Right lobe of liver (tissue), 6 donors: ENCODE data around the gene VAMP8. TPM values are rescaled to one million over a fixed set of nuclear protein-coding genes. Genes with fewer than 3 reads are reported as not detected.

Source experiments
- ATAC-seq, 4 donors: fragments of 200-7000 bp; cut with Tn5 transposase; one replicate each; pipeline ENCODE4 v1.9.1; 2020; ENCODE audit warnings: mild to moderate bottlenecking in 4 of 4, moderate library complexity in 4 of 4
- DNase-seq, 3 donors: peaks; one replicate each; pipeline ENCODE4 v3.0.0-alpha.2; 2020
- H3K27ac ChIP-seq, 3 donors: fragments of 200-600 bp; one replicate each; pipeline ENCODE4 v1.8.0; 2022
- H3K27me3 ChIP-seq, 2 donors: fragments of 200-600 bp; one replicate each; pipeline ENCODE4 v1.8.0; 2022
- H3K36me3 ChIP-seq, 4 donors: fragments of 200-600 bp; sonication (generic) in 1 of 4; one replicate each; pipeline versions ENCODE4 v1.5.1 to v1.8.0; 2017 to 2022; ENCODE audit warnings: control low read depth in 1 of 4
- H3K4me1 ChIP-seq, 4 donors: fragments of 200-600 bp; sonication (generic) in 1 of 4; one replicate each; pipeline versions ENCODE4 v1.5.1 to v1.8.0; 2017 to 2022; ENCODE audit warnings: control low read depth in 1 of 4
- H3K4me3 ChIP-seq, 3 donors: fragments of 200-600 bp; one replicate each; pipeline ENCODE4 v1.8.0; 2022
- H3K9me3 ChIP-seq, 4 donors: fragments of 200-600 bp; sonication (generic) in 1 of 4; one replicate each; pipeline versions ENCODE4 v1.5.1 to v1.8.0; 2017 to 2022; ENCODE audit warnings: control low read depth in 1 of 4
- POLR2A ChIP-seq: fragments of 450-650 bp; IDR thresholded peaks from one replicate; pipeline ENCODE4 v1.6.1; 2017; ENCODE audit warnings: antibody characterized with exemption, mild to moderate bottlenecking
- WGBS: methylation state at CpG from one replicate; pipeline ENCODE4 v1.1.6; 2018; ENCODE audit warnings: low coverage, low lambda C conversion rate; ENCODE audit not compliant: insufficient coverage; ENCODE audit errors: missing lambda C conversion rate; 5-methylcytosine and 5-hydroxymethylcytosine counted together
- intact Hi-C, 2 donors: fragments of 100-400 bp; cut with DNase I; formaldehyde crosslinking; loops; one replicate each; pipeline versions ENCODE4 v1.11.2 to v1.14.1; 2022
- small RNA-seq, 2 experiments: library from RNA; depleted of rRNA; stranded (forward); fragments of <200 nt; gene quantifications; one replicate each; pipeline ENCODE3, GENCODE V24; 2016
- total RNA-seq, 6 experiments: library from RNA; depleted of rRNA in 2 of 6; stranded (reverse); fragments of >200 nt in 2 of 6; fragmentation: NEBNext Ultra II Directional in 3 of 6; extraction: Animal tissue kit (Norgen Biotek cat#: 25700) in 3 of 6; gene quantifications; one replicate each; pipeline versions ENCODE4 v1.1.0 to v1.2.4, GENCODE V29; 2016 to 2023
- TF ChIP-seq, protein P1 (sequence below), 4 donors: fragments of 200-600 bp in 3 of 4; fragments of 450-650 bp in 1 of 4; IDR thresholded peaks; one replicate each; pipeline versions ENCODE4 v1.5.1 to v1.8.0; 2016 to 2022; ENCODE audit warnings: antibody characterized with exemption in 4 of 4, mild to moderate bottlenecking in 2 of 4
- donor health status: DM: no; HTN: yes; CAD: no.
- donor health status: DM: no; HTN: no; CAD: no.
- donor health status: DM: no; HTN: no; CAD: no.
- donor health status: DM: no; HTN: yes; CAD: no.
- donor health status: DM: no; HTN: yes; CAD: no.

VAMP8 gene
- total RNA-seq, 6 experiments from 2014 or later = 59.5 to 107 (median 74.5) TPM

GRCh38 chr2:85631316-85631715 is 53.9 kb downstream of the VAMP8 start:
- ATAC-seq (no peak), DNase-seq (no peak)
- no peaks in the 10 kb centered on the region for H3K4me1 ChIP-seq
- no peak overlapping the region for H3K4me3 ChIP-seq
- WGBS = 92% methylated on average over 2 of the region's 3 CpGs
- peaks cover 0 to 93% (median 37%) of the 10 kb centered on the region in 4 donors for H3K36me3 ChIP-seq
- H3K27me3 ChIP-seq = no peaks in the 10 kb centered on the region
- intact Hi-C loops = loop anchor here in 1 of 2 donors (10.0 kb wide), 1 partner anchor 183 kb away; no protein-coding TSS in a partner anchor
- H3K9me3 ChIP-seq = no peaks in the 10 kb centered on the region
- no peak overlapping the region for H3K27ac ChIP-seq
- no peak for TF ChIP-seq POLR2A
- TF ChIP-seq, protein P1, sequence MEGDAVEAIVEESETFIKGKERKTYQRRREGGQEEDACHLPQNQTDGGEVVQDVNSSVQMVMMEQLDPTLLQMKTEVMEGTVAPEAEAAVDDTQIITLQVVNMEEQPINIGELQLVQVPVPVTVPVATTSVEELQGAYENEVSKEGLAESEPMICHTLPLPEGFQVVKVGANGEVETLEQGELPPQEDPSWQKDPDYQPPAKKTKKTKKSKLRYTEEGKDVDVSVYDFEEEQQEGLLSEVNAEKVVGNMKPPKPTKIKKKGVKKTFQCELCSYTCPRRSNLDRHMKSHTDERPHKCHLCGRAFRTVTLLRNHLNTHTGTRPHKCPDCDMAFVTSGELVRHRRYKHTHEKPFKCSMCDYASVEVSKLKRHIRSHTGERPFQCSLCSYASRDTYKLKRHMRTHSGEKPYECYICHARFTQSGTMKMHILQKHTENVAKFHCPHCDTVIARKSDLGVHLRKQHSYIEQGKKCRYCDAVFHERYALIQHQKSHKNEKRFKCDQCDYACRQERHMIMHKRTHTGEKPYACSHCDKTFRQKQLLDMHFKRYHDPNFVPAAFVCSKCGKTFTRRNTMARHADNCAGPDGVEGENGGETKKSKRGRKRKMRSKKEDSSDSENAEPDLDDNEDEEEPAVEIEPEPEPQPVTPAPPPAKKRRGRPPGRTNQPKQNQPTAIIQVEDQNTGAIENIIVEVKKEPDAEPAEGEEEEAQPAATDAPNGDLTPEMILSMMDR (IDR thresholded peaks at IDR 0.05) = no peak

Small RNAs within 50 kb of the gene (small RNA-seq; reads per million reads assigned to genes)
- 0 reads per million in 2 experiments for gene RN7SL126P

Other genes starting within 250 kb of the VAMP8 start
- gene TGOLN2, start 249.6 kb upstream of the VAMP8 start, total RNA-seq = 100 to 1,000 TPM in 5 of 6 experiments, 10 to 100 TPM in 1; 85.7 to 153 (median 121) TPM
- gene RETSAT, start 223.1 kb upstream of the VAMP8 start, total RNA-seq = 100 to 1,000 TPM in 4 of 6 experiments, 10 to 100 TPM in 2; 70.3 to 112 (median 105) TPM
- gene ELMOD3, start 222.8 kb upstream of the VAMP8 start, total RNA-seq = 10 to 100 TPM in 3 of 6 experiments, 1 to 10 TPM in 3; 7.4 to 12.8 (median 9.5) TPM
- 10 to 100 TPM in 3 of 6 experiments, 1 to 10 TPM in 3; 3.3 to 17.4 (median 9.9) TPM for gene CAPG, start 167.2 kb upstream of the VAMP8 start, total RNA-seq
- gene SH2D6, start 158.9 kb upstream of the VAMP8 start, total RNA-seq = 1 to 10 TPM in 3 of 6 experiments, under 1 TPM in 1, not detected in 2; 0.40 to 3.7 (median 2.3) TPM
- gene MAT2A, start 38.4 kb upstream of the VAMP8 start, total RNA-seq = 100 to 1,000 TPM in 3 of 6 experiments, 10 to 100 TPM in 3; 57.8 to 118 (median 102) TPM
- 100 to 1,000 TPM in 4 of 6 experiments, 10 to 100 TPM in 2; 89.6 to 238 (median 183) TPM for gene GGCX, start 16.1 kb upstream of the VAMP8 start, total RNA-seq
- 10 to 100 TPM; 27.2 to 50.1 (median 34.7) TPM for gene VAMP5, start 6.8 kb downstream of the VAMP8 start, total RNA-seq
- gene RNF181, start 18.2 kb downstream of the VAMP8 start, total RNA-seq = 100 to 1,000 TPM in 2 of 6 experiments, 10 to 100 TPM in 4; 54.5 to 123 (median 66.6) TPM
- 10 to 100 TPM; 20.0 to 26.7 (median 21.9) TPM for gene TMEM150A, start 25.1 kb downstream of the VAMP8 start, total RNA-seq
- gene C2orf68, start 34.5 kb downstream of the VAMP8 start, total RNA-seq = 10 to 100 TPM in 5 of 6 experiments, 1 to 10 TPM in 1; 7.6 to 22.7 (median 14.8) TPM
- 10 to 100 TPM; 14.7 to 32.8 (median 17.9) TPM for gene USP39, start 38.6 kb downstream of the VAMP8 start, total RNA-seq
- gene SFTPB, start 90.6 kb downstream of the VAMP8 start, total RNA-seq = 1 to 10 TPM in 1 of 6 experiments, under 1 TPM in 3, not detected in 2; 0.06 to 1.1 (median 0.79) TPM
- gene GNLY, start 116.8 kb downstream of the VAMP8 start, total RNA-seq = 1 to 10 TPM in 5 of 6 experiments, under 1 TPM in 1; 0.92 to 3.1 (median 1.6) TPM
- 10 to 100 TPM in 4 of 6 experiments, 1 to 10 TPM in 2; 5.3 to 78.0 (median 46.2) TPM for gene ATOH8, start 176.4 kb downstream of the VAMP8 start, total RNA-seq